Smooth muscle cell (in vitro differentiated cells): ENCODE measurements around the gene SIGLECL1. TPM values are rescaled to one million over a fixed set of nuclear protein-coding genes. Genes with fewer than 3 reads are reported as not detected.

ENCODE experiments used
- DNase-seq: peaks from one replicate; lab custom pipeline; 2025; ENCODE audit not compliant: unreplicated experiment; lab: John Stamatoyannopoulos, UW
- H2AFZ ChIP-seq: fragments of 200-600 bp; sonication (generic); 2 replicates; pipeline ENCODE4 v1.6.0; 2016; ENCODE audit warnings: antibody characterized with exemption, low read depth, mild to moderate bottlenecking
- H3F3A ChIP-seq: fragments of 200-600 bp; sonication (generic); 2 replicates; pipeline ENCODE4 v1.6.0; 2017; ENCODE audit warnings: antibody characterized with exemption, low read depth
- H3K27ac ChIP-seq: fragments of 200-600 bp; sonication (generic); 2 replicates; pipeline ENCODE4 v1.5.1; 2016; ENCODE audit warnings: low read depth, mild to moderate bottlenecking
- H3K27me3 ChIP-seq: fragments of 200-600 bp; sonication (generic); 2 replicates; pipeline ENCODE4 v1.6.1; 2016; ENCODE audit warnings: low read depth, mild to moderate bottlenecking
- H3K36me3 ChIP-seq: fragments of 200-600 bp; sonication (generic); 2 replicates; pipeline ENCODE4 v1.5.1; 2016; ENCODE audit warnings: low read depth
- H3K4me1 ChIP-seq: fragments of 200-600 bp; sonication (generic); 2 replicates; pipeline ENCODE4 v1.5.1; 2016; ENCODE audit warnings: low read depth
- H3K4me2 ChIP-seq: fragments of 200-600 bp; sonication (generic); 2 replicates; pipeline ENCODE4 v1.6.0; 2016; ENCODE audit warnings: mild to moderate bottlenecking
- H3K4me3 ChIP-seq: fragments of 200-600 bp; sonication (generic); 2 replicates; pipeline ENCODE4 v1.5.1; 2016; ENCODE audit warnings: mild to moderate bottlenecking
- H3K79me2 ChIP-seq: fragments of 200-600 bp; sonication (generic); 2 replicates; pipeline ENCODE4 v1.6.0; 2016; ENCODE audit warnings: low read depth, mild to moderate bottlenecking
- H3K9ac ChIP-seq: fragments of 200-600 bp; sonication (generic); 2 replicates; pipeline ENCODE4 v1.6.0; 2016; ENCODE audit warnings: low read depth
- H3K9me3 ChIP-seq: fragments of 200-600 bp; sonication (generic); replicated peaks from 2 replicates; pipeline ENCODE4 v1.5.1; 2016; ENCODE audit warnings: low read depth
- H4K20me1 ChIP-seq: fragments of 200-600 bp; sonication (generic); 2 replicates; pipeline ENCODE4 v1.6.0; 2016; ENCODE audit warnings: low read depth
- CTCF ChIP-seq: fragments of 200-600 bp; sonication (generic); IDR thresholded peaks from 2 replicates; pipeline ENCODE4 v1.5.1; 2017; ENCODE audit warnings: borderline replicate concordance, mild to moderate bottlenecking, antibody characterized with exemption; ENCODE audit not compliant: insufficient read depth, poor library complexity, severe bottlenecking
- WGBS: methylation state at CpG from one replicate; pipeline ENCODE4 v1.1.7; 2016; ENCODE audit warnings: low lambda C conversion rate; 5-methylcytosine and 5-hydroxymethylcytosine counted together
- polyA plus RNA-seq: library from polyadenylated mRNA; unstranded; fragments of >200 nt; fragmentation: Nextera tagmentation; extraction: Ambion mirVana; gene quantifications from 2 replicates; pipeline ENCODE4 v1.2.1, GENCODE V29; 2016
- total RNA-seq: library from RNA; depleted of rRNA; stranded (reverse); fragments of >200 nt; gene quantifications from 2 replicates; pipeline ENCODE4 v1.2.3, GENCODE V29; 2014

The SIGLECL1 gene
- total and polyA plus RNA-seq, 2 experiments from 2014 or later, result not detected

- Histone ChIP-seq H3K36me3 (no peaks in the 10 kb centered on the region), H2AFZ (no peak overlapping the region), H3F3A (no peaks in the 10 kb centered on the region), H3K79me2 (no peaks in the 10 kb centered on the region), H3K4me2 (no peak overlapping the region), H3K4me3 (no peak overlapping the region), H3K27ac (no peak overlapping the region), H4K20me1 (no peaks in the 10 kb centered on the region), H3K9ac (no peak overlapping the region), H3K4me1 (no peaks in the 10 kb centered on the region), H3K9me3 (no peaks in the 10 kb centered on the region), H3K27me3 (no peaks in the 10 kb centered on the region)
- no peak for TF ChIP-seq CTCF
- 93% methylated on average over 4 of the region's 4 CpGs for WGBS
- no peak for DNase-seq
Observed at GRCh38 chr19:51263808-51264207, 12.9 kb downstream of the SIGLECL1 start.

GRCh38 chr19:51271067-51271466 is 20.2 kb downstream of the SIGLECL1 start:
- H3F3A ChIP-seq, result no peaks in the 10 kb centered on the region
- TF ChIP-seq CTCF, result no peak
- H3K4me2 ChIP-seq, result no peak overlapping the region
- H3K27ac ChIP-seq, result no peak overlapping the region
- H3K4me3 ChIP-seq, result no peak overlapping the region
- no peak overlapping the region for H3K9ac ChIP-seq
- no peaks in the 10 kb centered on the region for H3K4me1 ChIP-seq
- DNase-seq, result no peak
- H3K36me3 ChIP-seq, result no peaks in the 10 kb centered on the region
- 89% methylated on average over 26 of the region's 26 CpGs for WGBS
- H4K20me1 ChIP-seq, result no peaks in the 10 kb centered on the region
- H3K9me3 ChIP-seq, result no peaks in the 10 kb centered on the region
- no peaks in the 10 kb centered on the region for H3K27me3 ChIP-seq
- no peak overlapping the region for H2AFZ ChIP-seq
- H3K79me2 ChIP-seq, result no peaks in the 10 kb centered on the region

- Histone ChIP-seq H4K20me1 (no peaks in the 10 kb centered on the region), H3K27me3 (no peaks in the 10 kb centered on the region), H3F3A (no peaks in the 10 kb centered on the region), H2AFZ (no peak overlapping the region), H3K27ac (no peak overlapping the region), H3K79me2 (no peaks in the 10 kb centered on the region), H3K4me1 (no peaks in the 10 kb centered on the region), H3K4me2 (no peak overlapping the region), H3K4me3 (no peak overlapping the region), H3K9ac (no peak overlapping the region), H3K36me3 (no peaks in the 10 kb centered on the region), H3K9me3 (no peaks in the 10 kb centered on the region)
- 78% methylated on average over 6 of the region's 6 CpGs for WGBS
- no peak for DNase-seq
- TF ChIP-seq CTCF, result no peak
Observed at GRCh38 chr19:51272183-51272810, 21.4 kb downstream of the SIGLECL1 start.
